ENCODE results near the gene AGAP2.

Gene AGAP2

GRCh38 chr12:57781801-57782200 is 43.3 kb upstream of the AGAP2 start:
- TF ChIP-seq CTCF (IDR thresholded peaks at IDR 0.05), result no peak
- DNase-seq, result no peak
- H3K4me3 ChIP-seq, result peak overlapping the region in 1 of 2 donors; percentile 76
- no peaks in the 10 kb centered on the region for H3K27me3 ChIP-seq
- peak overlapping the region in 1 of 2 donors; percentile 68 for H3K27ac ChIP-seq
- peaks cover 0 to 18% (median 11%) of the 10 kb centered on the region in 4 donors for H3K4me1 ChIP-seq
- H3K9me3 ChIP-seq, result no peaks in the 10 kb centered on the region
- peaks cover 18 to 38% (median 20%) of the 10 kb centered on the region in 3 donors for H3K36me3 ChIP-seq
- intact Hi-C loops (cut with DNase I; ENCODE audit: low total_unique reads), result no loop called here

DNA sequence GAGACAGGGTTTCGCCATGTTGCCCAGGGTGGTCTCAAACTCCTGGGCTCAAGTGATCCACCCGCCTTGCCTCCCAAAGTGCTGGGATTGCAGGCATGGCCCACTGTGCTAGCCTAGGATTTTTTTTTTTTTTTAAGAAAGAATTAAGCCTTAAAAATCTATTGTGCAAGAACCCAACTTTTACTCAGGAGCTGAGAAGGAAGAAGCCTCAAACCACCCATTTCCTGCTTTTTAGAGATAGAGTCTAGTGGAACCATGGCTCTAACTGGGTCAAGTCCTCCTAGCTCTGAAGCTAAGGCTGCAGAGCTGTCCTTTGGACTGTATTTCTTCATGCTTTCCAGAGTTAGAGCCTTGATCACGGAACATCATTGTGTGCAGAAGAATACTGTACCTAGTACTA is 42.7 kb upstream of the AGAP2 start:
- Histone ChIP-seq H3K27ac (no peak overlapping the region), H3K36me3 (peaks cover 12 to 34% (median 14%) of the 10 kb centered on the region in 3 donors), H3K4me1 (peaks cover 0 to 18% (median 11%) of the 10 kb centered on the region in 4 donors), H3K27me3 (no peaks in the 10 kb centered on the region), H3K4me3 (no peak overlapping the region), H3K9me3 (no peaks in the 10 kb centered on the region)
- TF ChIP-seq CTCF (IDR thresholded peaks at IDR 0.05), result no peak
- DNase-seq, result no peak
- intact Hi-C loops (cut with DNase I; ENCODE audit: low total_unique reads), result no loop called here

DNA sequence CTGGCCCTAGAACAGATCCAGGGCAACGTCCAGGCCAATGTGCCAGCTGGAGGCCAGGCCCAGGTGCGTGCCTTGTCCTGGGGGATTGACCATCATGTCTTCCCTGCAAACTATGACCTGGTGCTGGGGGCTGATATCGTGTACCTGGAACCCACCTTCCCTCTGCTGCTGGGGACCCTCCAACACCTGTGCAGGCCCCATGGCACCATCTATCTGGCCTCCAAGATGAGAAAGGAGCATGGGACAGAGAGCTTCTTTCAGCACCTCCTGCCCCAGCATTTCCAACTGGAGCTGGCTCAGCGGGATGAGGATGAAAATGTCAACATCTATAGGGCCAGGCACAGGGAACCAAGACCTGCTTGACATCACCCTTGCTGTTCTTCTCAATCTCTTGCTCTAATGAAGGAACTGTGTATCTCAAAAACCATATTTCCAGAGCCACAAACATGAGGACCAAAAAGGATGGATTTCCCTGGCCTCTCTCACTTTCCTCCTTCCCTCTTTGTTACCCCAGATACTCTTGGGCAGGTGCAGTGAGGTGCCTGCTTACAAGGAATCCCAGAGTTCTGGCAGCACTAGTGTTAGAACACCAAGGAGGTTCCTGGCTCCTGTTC is 41.8 kb upstream of the AGAP2 start:
- intact Hi-C loops (cut with DNase I; ENCODE audit: low total_unique reads), result no loop called here
- Histone ChIP-seq H3K27me3 (no peaks in the 10 kb centered on the region), H3K4me3 (no peak overlapping the region), H3K27ac (no peak overlapping the region), H3K4me1 (peaks cover 0 to 18% (median 11%) of the 10 kb centered on the region in 4 donors), H3K9me3 (no peaks in the 10 kb centered on the region), H3K36me3 (peaks cover 4 to 34% (median 6%) of the 10 kb centered on the region in 3 donors)
- no peak for DNase-seq
- no peak for TF ChIP-seq CTCF (IDR thresholded peaks at IDR 0.05)

DNA sequence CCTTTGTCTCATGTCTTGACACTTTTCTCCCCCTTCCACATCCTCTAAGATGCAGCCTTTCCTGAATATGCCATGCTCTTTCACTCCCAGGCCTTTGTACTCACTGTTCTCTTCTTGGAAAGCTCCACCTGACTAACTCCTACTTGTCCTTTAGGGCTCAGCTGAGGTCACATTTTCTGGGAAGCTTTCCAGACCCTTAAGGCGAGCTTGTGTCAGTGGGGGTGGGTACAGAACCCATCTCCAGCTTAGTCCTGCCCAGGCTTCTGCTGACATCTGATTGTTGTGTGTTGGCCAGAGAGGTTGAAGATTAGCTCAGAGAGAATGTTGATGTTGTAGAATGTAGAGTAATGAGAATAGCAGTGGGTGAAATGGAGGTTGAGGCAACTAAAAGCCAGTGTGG is 41.2 kb upstream of the AGAP2 start:
- Histone ChIP-seq H3K4me1 (peaks cover 0 to 18% (median 11%) of the 10 kb centered on the region in 4 donors), H3K27me3 (no peaks in the 10 kb centered on the region), H3K27ac (no peak overlapping the region), H3K36me3 (peaks cover 0 to 33% (median 0%) of the 10 kb centered on the region in 3 donors), H3K9me3 (no peaks in the 10 kb centered on the region), H3K4me3 (no peak overlapping the region)
- intact Hi-C loops (cut with DNase I; ENCODE audit: low total_unique reads), result no loop called here
- TF ChIP-seq CTCF (IDR thresholded peaks at IDR 0.05), result no peak
- no peak for DNase-seq

DNA sequence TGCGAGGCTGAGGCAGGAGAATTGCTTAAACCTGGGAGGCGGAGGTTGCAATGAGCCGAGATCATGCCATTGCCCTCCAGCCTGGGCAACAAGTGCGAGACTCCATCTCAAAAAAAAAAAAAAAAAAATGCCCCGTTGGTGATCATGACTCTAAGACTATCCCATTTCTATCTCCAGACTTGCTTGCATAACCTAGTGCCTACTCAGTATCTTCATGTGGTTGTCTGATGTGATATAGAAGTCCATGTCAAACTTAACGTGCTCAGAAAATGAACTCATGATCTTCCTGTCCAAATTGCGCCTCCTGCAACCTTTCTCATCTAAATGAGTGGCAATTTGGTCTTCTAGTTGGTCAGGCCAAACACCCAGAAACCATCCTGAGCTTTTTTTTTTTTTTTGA is 39.4 kb upstream of the AGAP2 start:
- DNase-seq, result no peak
- peaks cover 0 to 33% (median 0%) of the 10 kb centered on the region in 3 donors for H3K36me3 ChIP-seq
- no peaks in the 10 kb centered on the region for H3K27me3 ChIP-seq
- no peak overlapping the region for H3K4me3 ChIP-seq
- no peak overlapping the region for H3K27ac ChIP-seq
- TF ChIP-seq CTCF (IDR thresholded peaks at IDR 0.05), result no peak
- intact Hi-C loops (cut with DNase I; ENCODE audit: low total_unique reads), result no loop called here
- no peaks in the 10 kb centered on the region for H3K9me3 ChIP-seq
- H3K4me1 ChIP-seq, result peaks cover 0 to 15% (median 6%) of the 10 kb centered on the region in 4 donors

All from tibial artery (tissue), 4 donors.